Transverse colon (tissue), 4 donors: Measurements from ENCODE around the gene PHF13.

Experiments
- CTCF ChIP-seq, 5 experiments: fragments of 200-600 bp in 3 of 5; fragments of 450-650 bp in 2 of 5; sonication (generic) in 3 of 5; IDR thresholded peaks; 1 replicate in 2 of 5; 2 replicates in 3 of 5; pipeline ENCODE4 v1.5.1; 2016 to 2017; ENCODE audit warnings: antibody characterized with exemption in 5 of 5, inconsistent platforms in 3 of 5, mild to moderate bottlenecking in 2 of 5, moderate library complexity in 1 of 5
- EP300 ChIP-seq: sonication (generic); formaldehyde crosslinking; IDR thresholded peaks from one replicate; pipeline ENCODE4 v1.6.1; 2017; ENCODE audit warnings: antibody characterized with exemption, low read depth
- POLR2A ChIP-seq: fragments of 450-650 bp; IDR thresholded peaks from one replicate; pipeline ENCODE4 v1.6.1; 2016; ENCODE audit warnings: antibody characterized with exemption, mild to moderate bottlenecking, moderate library complexity
- POLR2AphosphoS5 ChIP-seq, 3 donors: sonication (generic); formaldehyde crosslinking; IDR thresholded peaks; one replicate each; pipeline ENCODE4 v1.6.1; 2016; ENCODE audit warnings: antibody characterized with exemption in 3 of 3

- no peak for TF ChIP-seq CTCF (IDR thresholded peaks at IDR 0.05)
- no peak for TF ChIP-seq POLR2A
- TF ChIP-seq POLR2AphosphoS5 (IDR thresholded peaks at IDR 0.05) = no peak
- no peak for TF ChIP-seq EP300
Measured at GRCh38 chr1:6672558-6672957, 59.0 kb downstream of the PHF13 start.
